Measurements from ENCODE around the gene PAGR1. TPM values are rescaled to one million over a fixed set of nuclear protein-coding genes. Genes with fewer than 3 reads are reported as not detected.
A peak's percentile ranks its signal among the peaks of the same experiment; 100 is the strongest.

Gene PAGR1
- total RNA-seq, 4 donors from 2014 or later: 28.0 to 33.5 (median 32.1) TPM

DNA sequence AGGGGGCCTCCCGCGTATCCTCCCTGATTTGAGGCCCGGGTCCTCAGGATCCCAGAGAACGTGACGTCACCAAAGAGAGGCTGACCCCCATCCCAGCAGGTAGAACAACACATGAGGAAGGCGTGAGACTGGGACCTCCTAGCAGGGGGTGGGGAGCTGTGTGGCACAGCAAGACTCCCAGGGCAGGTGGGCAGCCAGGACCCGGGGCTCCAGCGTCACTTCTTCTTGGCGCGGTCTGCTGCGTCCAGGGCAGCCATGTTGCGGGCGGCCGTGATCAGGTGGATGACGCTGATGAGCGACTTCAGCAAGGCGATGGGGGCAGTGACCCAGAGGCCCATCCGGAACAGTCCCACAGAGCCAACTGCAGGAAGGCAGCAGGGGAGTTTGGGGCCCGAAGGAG is 43.0 kb downstream of the PAGR1 start:
- H3K4me3 ChIP-seq (ENCODE audit: low read depth, poor library complexity, severe bottlenecking): no peak overlapping the region
- TF ChIP-seq POLR2A (IDR thresholded peaks at IDR 0.05): no peak
- TF ChIP-seq, protein P1, sequence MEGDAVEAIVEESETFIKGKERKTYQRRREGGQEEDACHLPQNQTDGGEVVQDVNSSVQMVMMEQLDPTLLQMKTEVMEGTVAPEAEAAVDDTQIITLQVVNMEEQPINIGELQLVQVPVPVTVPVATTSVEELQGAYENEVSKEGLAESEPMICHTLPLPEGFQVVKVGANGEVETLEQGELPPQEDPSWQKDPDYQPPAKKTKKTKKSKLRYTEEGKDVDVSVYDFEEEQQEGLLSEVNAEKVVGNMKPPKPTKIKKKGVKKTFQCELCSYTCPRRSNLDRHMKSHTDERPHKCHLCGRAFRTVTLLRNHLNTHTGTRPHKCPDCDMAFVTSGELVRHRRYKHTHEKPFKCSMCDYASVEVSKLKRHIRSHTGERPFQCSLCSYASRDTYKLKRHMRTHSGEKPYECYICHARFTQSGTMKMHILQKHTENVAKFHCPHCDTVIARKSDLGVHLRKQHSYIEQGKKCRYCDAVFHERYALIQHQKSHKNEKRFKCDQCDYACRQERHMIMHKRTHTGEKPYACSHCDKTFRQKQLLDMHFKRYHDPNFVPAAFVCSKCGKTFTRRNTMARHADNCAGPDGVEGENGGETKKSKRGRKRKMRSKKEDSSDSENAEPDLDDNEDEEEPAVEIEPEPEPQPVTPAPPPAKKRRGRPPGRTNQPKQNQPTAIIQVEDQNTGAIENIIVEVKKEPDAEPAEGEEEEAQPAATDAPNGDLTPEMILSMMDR (IDR thresholded peaks at IDR 0.05): no peak
- no peak for DNase-seq (ENCODE audit: low spot score in 2 of 2)
- intact Hi-C loops (cut with DNase I; ENCODE audit: low total_unique reads): no loop called here
- WGBS, 2 donors: 93 to 95% methylated on average over 19 of the region's 19 CpGs

DNA sequence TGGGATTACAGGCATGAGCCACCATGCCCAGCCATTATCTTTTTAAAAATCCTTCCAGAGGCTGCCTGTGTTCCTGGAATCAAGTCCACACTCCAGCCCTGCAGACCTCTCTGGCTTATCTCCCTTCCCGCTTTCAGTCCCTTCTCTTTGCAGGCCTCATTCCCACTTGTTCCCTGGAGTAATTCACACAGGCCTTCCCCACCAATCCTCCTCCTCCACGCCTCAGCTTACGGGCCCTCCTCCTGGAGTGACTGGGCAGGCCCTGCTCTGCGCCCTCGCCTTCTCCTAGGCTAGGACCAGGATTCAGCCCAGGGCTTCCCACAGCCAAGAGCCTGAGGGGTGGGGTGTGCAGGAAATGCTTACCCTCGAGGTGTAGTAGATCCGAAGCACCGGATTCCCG is 44.3 kb downstream of the PAGR1 start:
- 91 to 92% methylated on average over 9 of the region's 9 CpGs for WGBS, 2 donors
- H3K4me3 ChIP-seq (ENCODE audit: low read depth, poor library complexity, severe bottlenecking): no peak overlapping the region
- no peak for DNase-seq (ENCODE audit: low spot score in 2 of 2)
- TF ChIP-seq, protein P1 (IDR thresholded peaks at IDR 0.05): no peak
- no peak for TF ChIP-seq POLR2A (IDR thresholded peaks at IDR 0.05)
- intact Hi-C loops (cut with DNase I; ENCODE audit: low total_unique reads): no loop called here

DNA sequence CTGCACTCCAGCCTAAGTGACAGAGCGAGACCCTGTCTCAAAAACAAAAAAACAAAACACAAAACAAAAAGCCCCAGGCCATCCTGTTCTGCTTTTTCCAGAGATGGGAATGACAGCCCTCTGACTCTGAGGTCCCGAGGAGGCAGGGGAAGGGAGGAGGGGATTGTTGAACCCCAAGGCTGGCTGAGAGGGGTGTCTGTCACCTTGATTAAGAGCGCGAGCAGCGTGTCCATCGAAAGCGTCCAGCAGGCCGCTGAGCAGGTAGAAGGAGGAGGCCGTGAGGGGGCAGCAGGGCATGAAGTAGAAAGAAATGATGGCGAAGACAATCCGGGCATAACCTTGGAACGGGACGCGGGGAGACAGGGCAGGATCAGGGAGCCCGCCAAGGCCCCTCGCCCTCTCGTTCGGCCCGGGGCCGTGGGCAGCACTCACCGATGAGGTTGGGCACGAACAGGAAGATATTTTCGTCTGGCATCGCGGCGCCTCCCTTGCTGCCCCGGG is 46.5 kb downstream of the PAGR1 start:
- no peak for DNase-seq (ENCODE audit: low spot score in 2 of 2)
- intact Hi-C loops (cut with DNase I; ENCODE audit: low total_unique reads): no loop called here
- H3K4me3 ChIP-seq (ENCODE audit: low read depth, poor library complexity, severe bottlenecking): peak overlapping the region; percentile 48
- TF ChIP-seq, protein P1 (IDR thresholded peaks at IDR 0.05): no peak
- no peak for TF ChIP-seq POLR2A (IDR thresholded peaks at IDR 0.05)
- 1% methylated on average over 25 to 27 of the region's 27 CpGs for WGBS, 2 donors

DNA sequence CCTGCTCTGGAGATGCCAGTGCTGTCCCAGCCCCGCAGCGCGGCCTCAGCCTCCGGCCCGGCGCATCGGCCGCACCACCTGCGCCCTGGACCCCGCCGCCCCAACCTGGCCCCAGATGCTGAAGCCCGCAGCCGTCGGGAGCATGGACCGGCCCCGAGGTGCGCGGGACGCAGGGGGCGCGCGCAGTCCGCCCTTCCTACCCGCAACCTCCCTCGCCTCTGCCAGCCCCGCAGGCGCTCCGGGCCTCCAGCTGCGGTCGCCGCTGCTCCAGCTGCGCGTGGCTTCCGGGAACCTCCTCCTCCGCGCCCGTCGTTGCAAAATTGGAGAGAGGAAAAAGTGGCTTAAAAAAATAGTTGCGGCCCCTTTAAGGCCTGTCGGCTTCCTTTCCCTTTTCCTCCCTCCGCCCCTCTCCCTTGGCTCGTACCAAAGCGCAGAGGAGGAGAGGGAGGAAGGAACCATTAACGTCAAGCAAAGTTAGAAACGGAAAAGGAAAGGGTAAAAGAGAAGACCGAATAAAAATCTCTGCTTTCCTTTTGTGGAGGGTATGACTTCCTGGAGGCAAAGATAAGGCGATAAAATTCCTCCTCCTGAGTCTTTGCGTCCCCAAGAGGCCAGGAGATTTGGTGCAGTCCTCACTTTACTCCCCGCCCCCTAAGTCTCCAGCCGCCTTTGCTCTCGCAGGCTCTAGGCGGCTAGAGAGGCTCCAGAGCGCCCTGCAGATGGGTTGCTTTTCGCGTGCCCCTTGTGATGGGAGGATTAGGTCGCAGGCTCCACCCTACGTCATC is 47.1 kb downstream of the PAGR1 start, which contains the start of gene CDIPT:
CDIPT (minus strand) TSS at position 343 of the 785 bp plus-strand sequence. CDS start 369 bp downstream, outside the sequence.
- H3K4me3 ChIP-seq (ENCODE audit: low read depth, poor library complexity, severe bottlenecking): peak within 1 kb of the TSS; percentile 48
- intact Hi-C loops (cut with DNase I; ENCODE audit: low total_unique reads): no loop called here
- peak; percentile 94 to 98 for DNase-seq (ENCODE audit: low spot score in 2 of 2)
- 0 to 1% methylated on average over 42 to 43 of the region's 57 CpGs for WGBS, 2 donors
- no peak for TF ChIP-seq POLR2A (IDR thresholded peaks at IDR 0.05)
- TF ChIP-seq, protein P1 (IDR thresholded peaks at IDR 0.05): peak in 1 of 3 donors; percentile 95

DNA sequence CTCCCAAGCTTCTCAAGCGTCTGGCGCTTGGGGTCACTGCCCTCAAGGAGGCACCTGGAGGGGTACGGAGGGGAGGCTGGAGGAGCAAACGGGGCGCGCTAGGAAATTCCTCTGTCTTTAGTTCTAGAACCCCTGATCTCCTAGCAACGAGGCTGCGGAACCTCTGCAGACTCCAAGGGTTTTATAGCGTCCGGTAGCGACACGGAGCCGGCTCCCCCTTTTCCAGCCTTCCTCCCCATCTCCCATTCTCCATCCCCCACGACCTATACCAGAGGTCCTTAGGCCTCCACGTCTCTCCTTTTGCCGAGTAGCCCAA is 47.7 kb downstream of the PAGR1 start:
- H3K4me3 ChIP-seq (ENCODE audit: low read depth, poor library complexity, severe bottlenecking): no peak overlapping the region
- no peak for DNase-seq (ENCODE audit: low spot score in 2 of 2)
- intact Hi-C loops (cut with DNase I; ENCODE audit: low total_unique reads): no loop called here
- TF ChIP-seq, protein P1 (IDR thresholded peaks at IDR 0.05): no peak
- TF ChIP-seq POLR2A (IDR thresholded peaks at IDR 0.05): no peak
- WGBS, 2 donors: 34 to 53% methylated on average over 8 to 16 of the region's 16 CpGs

All from lower leg skin (tissue), 4 donors.